Hematopoietic multipotent progenitor cell (in vitro differentiated cells): ENCODE results near the gene FZD2. TPM values are rescaled to one million over a fixed set of nuclear protein-coding genes. Genes with fewer than 3 reads are reported as not detected.
"Not testable (repeated sequence)": the region's sequence is repeated elsewhere in the genome, so short reads cannot be mapped to it uniquely, and the experiment has no call there.

ENCODE experiments used
- DNase-seq, 3 donors: peaks; one replicate each; pipeline ENCODE4 v3.0.0-alpha.2; 2011 to 2015; ENCODE audit warnings: low read depth in 2 of 3, low spot score in 2 of 3
- total RNA-seq: library from RNA; depleted of rRNA; stranded (reverse); fragments of >200 nt; gene quantifications from one replicate; pipeline ENCODE4 v1.2.3, GENCODE V29; 2012

The FZD2 gene
- total RNA-seq, result 1.1 TPM

- DNase-seq, result peak in 2 of 3 donors; percentile 78 to 86
Observed at GRCh38 chr17:44556832-44557606, at the start of gene FZD2. Gene FZD2, plus strand, starts transcription at chr17:44557484. Its CDS starts 205 bp downstream, at chr17:44557689.

GRCh38 chr17:44511241-44512134, 45.8 kb upstream of the FZD2 start:
- DNase-seq, result peak in 2 of 3 donors; percentile 34 to 51

- no peak for DNase-seq
Observed at GRCh38 chr17:44518032-44518431, 39.3 kb upstream of the FZD2 start.

- peak in 2 of 3 donors; percentile 76 to 86 for DNase-seq
Observed at GRCh38 chr17:44522883-44523671, 34.2 kb upstream of the FZD2 start.

GRCh38 chr17:44523672-44523972, 33.7 kb upstream of the FZD2 start:
- no peak for DNase-seq

- no peak for DNase-seq
Observed at GRCh38 chr17:44527102-44527501, 30.2 kb upstream of the FZD2 start.

- DNase-seq, result no peak
Observed at GRCh38 chr17:44527954-44528353, 29.3 kb upstream of the FZD2 start.

- DNase-seq, result no peak
Observed at GRCh38 chr17:44529864-44530263, 27.4 kb upstream of the FZD2 start.

- no peak for DNase-seq
Observed at GRCh38 chr17:44530896-44531418, 26.3 kb upstream of the FZD2 start.

GRCh38 chr17:44533533-44534246, 23.6 kb upstream of the FZD2 start:
- peak; percentile 69 to 89 (median 80) for DNase-seq

- DNase-seq, result no peak
Observed at GRCh38 chr17:44536090-44536953, 21.0 kb upstream of the FZD2 start.

GRCh38 chr17:44537922-44538321, 19.4 kb upstream of the FZD2 start:
- DNase-seq, result not testable (repeated sequence)

- no peak for DNase-seq
Observed at GRCh38 chr17:44539673-44540072, 17.6 kb upstream of the FZD2 start.

GRCh38 chr17:44540246-44541084, 16.8 kb upstream of the FZD2 start:
- no peak for DNase-seq

GRCh38 chr17:44541884-44542581, 15.3 kb upstream of the FZD2 start:
- DNase-seq, result no peak

- no peak for DNase-seq
Observed at GRCh38 chr17:44543213-44543904, 13.9 kb upstream of the FZD2 start.

GRCh38 chr17:44543905-44544523, 13.3 kb upstream of the FZD2 start:
- no peak for DNase-seq
